WI38 (cell line): ENCODE results near the gene KCNQ2.

Experiments
- H3K4me3 ChIP-seq: 2 replicates; pipeline ENCODE4 v1.5.1; 2011; ENCODE audit warnings: low read depth, mild to moderate bottlenecking, control low read depth, low read length
- TF ChIP-seq, protein P1 (sequence below): IDR thresholded peaks from 2 replicates; pipeline ENCODE4 v1.5.1; 2012; ENCODE audit warnings: low read depth, mild to moderate bottlenecking, control low read depth, low read length

Gene KCNQ2

DNA sequence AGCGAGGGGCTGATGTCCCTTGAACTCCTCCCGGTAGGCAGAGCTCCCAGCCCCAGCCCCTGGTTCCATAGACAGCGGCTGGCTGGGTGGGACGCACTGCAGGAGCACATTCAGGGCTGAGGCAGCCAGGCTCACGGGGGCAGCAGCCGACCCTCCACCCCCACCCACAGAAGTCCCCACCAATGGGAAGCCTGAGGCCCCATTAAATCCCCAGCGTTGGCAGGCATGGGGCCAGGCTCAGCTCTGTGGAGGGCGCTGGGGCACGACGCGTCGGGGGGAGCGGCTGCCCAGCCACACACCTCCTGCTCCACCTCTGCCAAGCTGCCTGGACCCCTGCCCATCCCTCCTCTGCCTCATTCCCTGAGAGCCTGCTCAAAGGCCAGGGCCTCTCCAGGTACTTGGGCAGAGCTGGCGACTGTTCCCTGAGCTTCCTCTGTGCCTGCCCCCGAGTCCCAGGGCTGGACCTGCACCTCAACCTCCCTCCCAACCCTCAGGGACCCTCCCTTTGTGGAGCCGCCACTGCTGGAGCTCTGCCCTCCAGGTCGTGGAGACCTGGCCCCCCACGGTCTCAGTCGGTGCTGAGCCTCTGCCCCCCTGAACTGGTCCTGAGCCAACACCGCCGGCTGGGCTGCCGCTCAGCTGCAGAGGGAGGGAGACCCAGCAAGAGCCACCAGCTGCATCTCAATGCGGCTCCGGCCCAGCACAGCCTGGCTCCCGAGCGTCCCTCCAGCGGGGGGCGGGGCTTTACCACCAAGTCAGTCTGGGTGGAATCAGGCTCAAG is 120.5 kb downstream of the KCNQ2 start:
- TF ChIP-seq, protein P1, sequence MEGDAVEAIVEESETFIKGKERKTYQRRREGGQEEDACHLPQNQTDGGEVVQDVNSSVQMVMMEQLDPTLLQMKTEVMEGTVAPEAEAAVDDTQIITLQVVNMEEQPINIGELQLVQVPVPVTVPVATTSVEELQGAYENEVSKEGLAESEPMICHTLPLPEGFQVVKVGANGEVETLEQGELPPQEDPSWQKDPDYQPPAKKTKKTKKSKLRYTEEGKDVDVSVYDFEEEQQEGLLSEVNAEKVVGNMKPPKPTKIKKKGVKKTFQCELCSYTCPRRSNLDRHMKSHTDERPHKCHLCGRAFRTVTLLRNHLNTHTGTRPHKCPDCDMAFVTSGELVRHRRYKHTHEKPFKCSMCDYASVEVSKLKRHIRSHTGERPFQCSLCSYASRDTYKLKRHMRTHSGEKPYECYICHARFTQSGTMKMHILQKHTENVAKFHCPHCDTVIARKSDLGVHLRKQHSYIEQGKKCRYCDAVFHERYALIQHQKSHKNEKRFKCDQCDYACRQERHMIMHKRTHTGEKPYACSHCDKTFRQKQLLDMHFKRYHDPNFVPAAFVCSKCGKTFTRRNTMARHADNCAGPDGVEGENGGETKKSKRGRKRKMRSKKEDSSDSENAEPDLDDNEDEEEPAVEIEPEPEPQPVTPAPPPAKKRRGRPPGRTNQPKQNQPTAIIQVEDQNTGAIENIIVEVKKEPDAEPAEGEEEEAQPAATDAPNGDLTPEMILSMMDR: no peak
- no peak overlapping the region for H3K4me3 ChIP-seq

DNA sequence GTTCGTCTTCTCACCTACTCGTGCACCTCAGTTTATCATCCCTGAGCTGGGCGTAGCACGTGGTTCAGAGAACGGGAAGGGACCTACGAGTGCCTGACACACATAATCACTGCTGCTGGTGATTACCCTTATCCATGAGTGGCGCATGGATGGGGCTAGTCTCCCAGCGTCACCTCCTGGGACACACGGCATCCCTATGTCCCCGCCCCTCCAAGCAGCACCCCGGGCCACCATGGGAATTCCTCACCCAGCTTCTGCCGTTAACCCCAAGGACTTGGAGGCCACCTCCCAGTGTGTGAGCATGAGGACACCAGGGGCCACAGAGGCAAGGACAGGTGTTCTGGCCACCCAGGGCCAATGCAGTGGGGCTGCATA is 121.1 kb downstream of the KCNQ2 start:
- TF ChIP-seq, protein P1: no peak
- H3K4me3 ChIP-seq: no peak overlapping the region

DNA sequence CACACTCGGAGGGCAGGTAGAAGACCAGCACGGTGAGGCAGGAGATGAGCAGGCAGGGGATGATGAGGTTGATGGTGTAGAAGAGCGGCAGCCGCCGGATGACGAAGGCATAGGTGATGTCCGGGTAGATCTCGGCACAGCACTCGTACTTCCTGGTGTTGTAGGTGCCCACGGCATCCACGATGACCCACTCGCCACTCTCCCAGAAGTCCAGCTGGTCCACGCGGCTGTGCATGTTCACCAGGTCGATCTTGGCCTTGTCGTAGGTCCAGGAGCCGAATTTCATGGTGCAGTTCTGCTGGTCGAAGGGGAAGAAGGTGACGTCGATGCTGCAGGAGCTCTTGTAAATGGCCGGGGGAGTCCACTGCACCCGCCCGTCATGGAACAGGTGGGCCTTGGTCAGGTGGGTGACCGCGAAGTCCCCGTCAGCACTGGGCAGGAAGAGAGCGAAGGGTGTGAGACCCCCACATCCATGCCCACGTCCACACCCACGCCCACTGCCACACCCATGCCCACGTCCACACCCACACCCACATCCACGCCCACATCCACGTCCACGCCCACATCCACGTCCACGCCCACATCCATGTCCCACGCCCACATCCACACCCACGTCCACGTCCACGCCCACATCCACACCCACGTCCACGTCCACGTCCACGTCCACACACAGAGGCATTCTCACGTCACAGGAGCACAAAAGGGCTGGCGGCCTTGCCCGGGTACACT is 121.7 kb downstream of the KCNQ2 start:
- TF ChIP-seq, protein P1: no peak
- no peak overlapping the region for H3K4me3 ChIP-seq
